ENCODE results near the gene LIN9. TPM values are rescaled to one million over a fixed set of nuclear protein-coding genes. Genes with fewer than 3 reads are reported as not detected.

Gene LIN9
- total RNA-seq, 1 donor from 2014 or later, result 1.8 TPM

- intact Hi-C loops (cut with DNase I), result no loop called here
- no peak for ATAC-seq
- no peak for DNase-seq (ENCODE audit: low spot score)
Measured at GRCh38 chr1:226195144-226195543, 113.8 kb downstream of the LIN9 start.

GRCh38 chr1:226187380-226187779, 121.6 kb downstream of the LIN9 start:
- ATAC-seq (no peak), DNase-seq (ENCODE audit: low spot score) (no peak)
- intact Hi-C loops (cut with DNase I), result no loop called here

- DNase-seq (ENCODE audit: low spot score), result no peak
- intact Hi-C loops (cut with DNase I), result no loop called here
- no peak for ATAC-seq
Measured at GRCh38 chr1:226187019-226187322, 122.0 kb downstream of the LIN9 start.

- DNase-seq (ENCODE audit: low spot score) (peak; percentile 94), ATAC-seq (peak; percentile 97)
- intact Hi-C loops (cut with DNase I), result no loop called here
Measured at GRCh38 chr1:226186124-226187018, 122.6 kb downstream of the LIN9 start, which contains the start of gene ACBD3. Gene ACBD3, minus strand, starts transcription at chr1:226186741. Its CDS starts 66 bp downstream, at chr1:226186675.

- intact Hi-C loops (cut with DNase I), result no loop called here
- DNase-seq (ENCODE audit: low spot score) (no peak), ATAC-seq (no peak)
Measured at GRCh38 chr1:226185141-226186036, 123.6 kb downstream of the LIN9 start.

GRCh38 chr1:226181996-226182714, 126.8 kb downstream of the LIN9 start:
- DNase-seq (ENCODE audit: low spot score) (peak; percentile 66), ATAC-seq (peak; percentile 63)
- intact Hi-C loops (cut with DNase I), result no loop called here

Other genes with a start within 250 kb of the LIN9 start
- gene H3-3A, start 246.4 kb downstream of the LIN9 start, total RNA-seq, result 314 TPM
- gene ACBD3, start 122.4 kb downstream of the LIN9 start, total RNA-seq, result 49.8 TPM
- gene MIXL1, start 85.5 kb downstream of the LIN9 start, total RNA-seq, result not detected
- gene PARP1, start 98.9 kb upstream of the LIN9 start, total RNA-seq, result 85.2 TPM
- gene STUM, start 239.6 kb upstream of the LIN9 start, total RNA-seq, result 7.8 TPM

All from sciatic nerve (tissue), 2 donors.